ENCODE data around the gene SCD. TPM values are rescaled to one million over a fixed set of nuclear protein-coding genes. Genes with fewer than 3 reads are reported as not detected.
"Not testable (repeated sequence)": the region's sequence is repeated elsewhere in the genome, so short reads cannot be mapped to it uniquely, and the experiment has no call there.

SCD gene
- total RNA-seq, 2 experiments from 2014 or later: 212 to 220 TPM

DNA sequence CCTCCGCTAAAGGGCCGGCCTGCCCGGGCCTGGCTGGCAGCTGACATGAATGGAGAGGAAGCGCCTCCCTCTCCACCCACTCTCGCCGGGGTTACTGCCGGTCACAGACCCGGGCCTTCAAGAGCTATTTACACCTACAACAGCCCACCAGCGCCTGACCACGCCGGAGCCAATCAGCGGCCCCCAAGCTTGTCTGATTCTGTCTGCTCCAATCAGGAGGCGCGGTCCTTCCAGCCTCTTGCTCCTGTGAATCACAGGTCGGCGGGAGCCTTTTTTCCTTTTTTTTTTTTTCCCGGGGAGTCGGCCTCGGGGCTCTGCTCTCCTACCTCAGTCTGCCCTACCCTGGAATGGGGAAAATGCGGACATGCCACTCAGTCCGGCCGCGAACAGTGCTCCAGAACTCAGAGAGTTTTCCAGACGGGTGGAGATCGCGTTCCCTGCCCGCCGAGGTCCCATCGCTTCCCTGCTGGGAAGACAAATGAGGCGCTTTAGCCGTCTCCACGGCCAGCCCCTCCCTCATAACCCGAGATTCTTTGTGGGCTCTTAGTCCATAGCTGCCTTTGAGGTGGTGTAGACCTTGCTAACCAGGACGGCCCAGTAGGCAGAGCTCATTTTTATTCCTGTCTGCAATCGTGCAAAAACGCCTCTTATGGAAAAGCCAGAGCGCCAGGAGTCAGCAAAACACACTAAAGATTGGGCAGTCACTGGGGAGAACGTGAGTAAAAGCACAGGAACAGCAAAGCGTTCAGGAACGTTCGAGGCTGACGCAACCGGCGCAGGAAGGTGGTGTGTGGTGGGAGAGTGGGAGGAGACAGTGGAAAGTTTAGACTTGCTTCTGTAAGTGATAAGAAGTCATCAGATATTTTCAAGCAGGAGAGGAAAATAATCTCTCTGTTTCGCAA is 26.5 kb downstream of the SCD start:
- H3K27me3 Mint-ChIP-seq: no peaks in the 10 kb centered on the region
- ATAC-seq (ENCODE audit: low read depth): peak; percentile 87
- POLR2A ChIA-PET: interaction anchor here (0.6 to 4.4 kb wide), 12 partner anchors 8 to 162 kb away, joined by 3 to 131 read pairs (median 3); partner anchors contain the start of genes HIF1AN and SCD
- peaks cover 3% of the 10 kb centered on the region for H3K36me3 Mint-ChIP-seq
- peak; percentile 88 for DNase-seq
- H3K4me1 Mint-ChIP-seq: peaks cover 35% of the 10 kb centered on the region
- no peak overlapping the region for H3K27ac Mint-ChIP-seq
- H3K4me3 Mint-ChIP-seq: no peak overlapping the region
- no peaks in the 10 kb centered on the region for H3K9me3 Mint-ChIP-seq

DNA sequence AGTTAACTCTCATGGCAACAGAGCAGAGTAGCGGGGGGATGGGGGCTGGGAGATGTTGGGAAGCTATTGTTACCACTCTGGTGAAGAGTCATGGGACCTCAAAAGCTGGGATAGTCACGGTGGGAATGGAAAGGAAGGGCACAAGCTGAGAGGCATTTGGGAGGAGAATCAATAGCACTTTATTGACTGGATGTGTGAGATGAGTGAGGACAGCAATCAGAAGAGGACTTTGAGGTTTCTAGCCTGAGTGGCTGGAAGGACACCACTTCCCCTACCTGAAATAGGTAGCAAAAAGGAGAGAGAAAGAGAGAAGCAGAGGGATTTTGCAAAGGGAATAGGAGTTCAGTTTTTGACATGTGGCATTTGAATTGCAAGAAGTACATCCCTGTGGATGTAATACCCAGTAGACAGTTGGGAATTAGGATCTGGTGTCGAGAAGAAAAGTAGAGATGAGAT is 27.2 kb downstream of the SCD start:
- Mint-ChIP-seq H3K4me3 (no peak overlapping the region), H3K9me3 (no peaks in the 10 kb centered on the region), H3K27me3 (no peaks in the 10 kb centered on the region), H3K4me1 (peaks cover 35% of the 10 kb centered on the region), H3K36me3 (peaks cover 3% of the 10 kb centered on the region), H3K27ac (no peak overlapping the region)
- POLR2A ChIA-PET: interaction anchor here (1.0 to 4.4 kb wide), 5 partner anchors 9 to 161 kb away, joined by 3 to 131 read pairs (median 7); partner anchors contain the start of genes HIF1AN and SCD
- ATAC-seq (ENCODE audit: low read depth): no peak
- DNase-seq: no peak

GRCh38 chr10:100374677-100375353 is 27.8 kb downstream of the SCD start:
- not testable (repeated sequence) for H3K27me3 Mint-ChIP-seq; H3K36me3 Mint-ChIP-seq; ATAC-seq (ENCODE audit: low read depth); H3K4me3 Mint-ChIP-seq; H3K9me3 Mint-ChIP-seq; DNase-seq; H3K27ac Mint-ChIP-seq
- POLR2A ChIA-PET: interaction anchor here (1.4 to 4.4 kb wide), 4 partner anchors 9 to 161 kb away, joined by 3 to 131 read pairs (median 20); partner anchors contain the start of genes HIF1AN and SCD
- H3K4me1 Mint-ChIP-seq: peaks cover 31% of the 10 kb centered on the region

- peak overlapping the region; percentile 32 for H3K27ac Mint-ChIP-seq
- not testable (repeated sequence) for H3K27me3 Mint-ChIP-seq; H3K9me3 Mint-ChIP-seq; ATAC-seq (ENCODE audit: low read depth); DNase-seq
- H3K4me3 Mint-ChIP-seq: peak overlapping the region; percentile 3
- peaks cover 12% of the 10 kb centered on the region for H3K36me3 Mint-ChIP-seq
- POLR2A ChIA-PET: interaction anchor here (4.4 kb wide), 1 partner anchor 30 kb away, joined by 131 read pairs; the partner anchor contains the start of gene SCD
- peaks cover 20% of the 10 kb centered on the region for H3K4me1 Mint-ChIP-seq
Measured at GRCh38 chr10:100376656-100377055, 29.6 kb downstream of the SCD start.

DNA sequence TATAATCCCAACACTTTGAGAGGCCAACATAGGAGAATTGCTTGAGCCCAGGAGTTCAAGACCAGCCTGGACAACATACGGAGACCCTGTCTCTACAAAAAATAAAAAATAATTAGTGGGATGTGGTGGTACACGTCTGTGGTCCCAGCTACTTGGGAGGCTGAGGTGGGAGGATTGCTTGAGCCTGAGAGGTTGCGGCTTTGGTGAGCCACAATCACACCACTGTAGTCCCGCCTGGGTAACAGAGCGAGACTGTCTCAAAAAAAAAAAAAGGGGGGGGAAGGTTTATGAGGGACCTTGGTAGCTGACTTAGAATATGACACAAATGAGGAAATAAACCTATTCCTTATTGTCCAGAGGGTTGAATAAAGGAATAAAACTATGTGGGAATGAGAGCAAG is 30.8 kb downstream of the SCD start:
- no peak overlapping the region for H3K4me3 Mint-ChIP-seq
- H3K27ac Mint-ChIP-seq: peak overlapping the region; percentile 24
- H3K36me3 Mint-ChIP-seq: peaks cover 22% of the 10 kb centered on the region
- POLR2A ChIA-PET: interaction anchor here (0.5 to 1.2 kb wide), 4 partner anchors 30 to 161 kb away, joined by 3 to 7 read pairs (median 3); partner anchors contain the start of gene SCD
- peak; percentile 50 for DNase-seq
- H3K9me3 Mint-ChIP-seq: no peaks in the 10 kb centered on the region
- peaks cover 20% of the 10 kb centered on the region for H3K4me1 Mint-ChIP-seq
- no peaks in the 10 kb centered on the region for H3K27me3 Mint-ChIP-seq
- no peak for ATAC-seq (ENCODE audit: low read depth)

DNA sequence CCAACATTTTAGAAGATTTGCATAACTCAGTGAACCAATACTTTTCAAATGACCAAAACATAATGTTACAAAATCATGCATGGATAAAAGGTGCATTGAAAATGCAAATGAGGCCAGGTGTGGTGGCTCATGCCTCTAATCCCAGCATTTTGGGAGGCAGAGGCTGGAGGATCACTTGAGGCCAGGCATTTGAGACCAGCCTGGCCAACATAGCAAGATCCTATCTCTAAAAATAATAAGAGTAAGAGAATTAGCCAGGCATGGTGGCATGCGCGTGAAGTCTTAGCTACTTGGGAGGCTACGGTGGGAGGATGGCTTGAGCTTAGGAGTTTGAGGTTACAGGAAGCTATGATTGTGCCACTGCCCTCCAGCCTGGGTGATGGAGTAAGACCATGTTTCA is 33.4 kb downstream of the SCD start:
- Mint-ChIP-seq H3K4me1 (peaks cover 18% of the 10 kb centered on the region), H3K27me3 (no peaks in the 10 kb centered on the region), H3K27ac (no peak overlapping the region), H3K36me3 (peaks cover 36% of the 10 kb centered on the region), H3K9me3 (no peaks in the 10 kb centered on the region), H3K4me3 (no peak overlapping the region)
- POLR2A ChIA-PET: interaction anchor here (0.9 to 1.3 kb wide), 2 partner anchors 33 to 102 kb away, joined by 3 read pairs; no protein-coding TSS in a partner anchor
- no peak for ATAC-seq (ENCODE audit: low read depth)
- no peak for DNase-seq

GRCh38 chr10:100382553-100382952 is 35.5 kb downstream of the SCD start:
- Mint-ChIP-seq H3K27ac (peak overlapping the region; percentile 31), H3K9me3 (no peaks in the 10 kb centered on the region), H3K4me1 (peaks cover 16% of the 10 kb centered on the region), H3K27me3 (no peaks in the 10 kb centered on the region), H3K36me3 (peaks cover 43% of the 10 kb centered on the region), H3K4me3 (no peak overlapping the region)
- POLR2A ChIA-PET: no interaction called here
- DNase-seq: no peak
- ATAC-seq (ENCODE audit: low read depth): no peak

- DNase-seq (no peak), ATAC-seq (ENCODE audit: low read depth) (no peak)
- H3K4me1 Mint-ChIP-seq: peaks cover 11% of the 10 kb centered on the region
- H3K36me3 Mint-ChIP-seq: peaks cover 48% of the 10 kb centered on the region
- POLR2A ChIA-PET: interaction anchor here (0.7 kb wide), 1 partner anchor 9 kb away, joined by 3 read pairs; no protein-coding TSS in a partner anchor
- no peak overlapping the region for H3K27ac Mint-ChIP-seq
- no peak overlapping the region for H3K4me3 Mint-ChIP-seq
- H3K27me3 Mint-ChIP-seq: no peaks in the 10 kb centered on the region
- no peaks in the 10 kb centered on the region for H3K9me3 Mint-ChIP-seq
Measured at GRCh38 chr10:100383251-100383650, 36.2 kb downstream of the SCD start.

DNA sequence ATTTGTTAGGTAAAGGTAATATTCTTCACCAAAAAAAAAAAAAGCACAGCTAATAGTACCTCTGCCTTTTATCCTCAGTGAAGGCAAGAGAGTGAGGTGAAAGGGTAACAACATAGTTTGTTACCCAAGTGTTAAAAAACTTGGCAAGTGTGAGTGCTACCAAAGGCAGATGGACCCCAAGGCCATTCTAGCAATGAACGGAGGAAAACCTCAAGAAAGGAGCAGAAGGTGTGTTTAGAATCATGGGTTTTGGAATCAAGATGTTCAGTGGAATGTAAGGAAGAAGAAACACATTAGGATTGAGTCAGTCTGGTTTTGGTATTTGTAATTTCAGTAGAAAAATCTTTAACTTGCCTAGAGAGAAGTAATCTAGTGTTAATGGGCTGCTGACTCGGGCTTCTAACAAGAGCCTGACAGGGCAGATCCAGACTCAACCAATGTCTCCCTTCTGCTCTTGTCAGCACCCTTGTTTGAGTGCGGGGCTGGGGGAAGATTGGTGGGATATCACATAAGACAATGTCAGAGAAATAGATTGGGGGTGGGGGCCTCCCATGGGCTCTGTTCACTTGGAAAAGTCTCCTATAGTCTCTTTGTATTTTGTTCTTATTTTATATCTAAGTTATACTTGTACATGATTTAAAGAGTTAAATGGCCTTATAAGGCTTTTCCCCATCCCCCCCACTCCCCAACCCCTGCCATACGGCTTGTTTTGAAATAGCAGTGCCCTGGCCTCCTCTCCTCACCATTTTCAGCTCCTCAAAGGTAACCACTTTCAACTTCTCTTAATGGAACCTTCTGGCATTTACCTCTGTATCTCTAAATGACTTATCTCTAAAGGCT is 44.4 kb downstream of the SCD start:
- peaks cover 4% of the 10 kb centered on the region for H3K4me1 Mint-ChIP-seq
- peaks cover 13% of the 10 kb centered on the region for H3K36me3 Mint-ChIP-seq
- DNase-seq: no peak
- H3K27me3 Mint-ChIP-seq: no peaks in the 10 kb centered on the region
- no peak overlapping the region for H3K4me3 Mint-ChIP-seq
- H3K9me3 Mint-ChIP-seq: no peaks in the 10 kb centered on the region
- POLR2A ChIA-PET: interaction anchor here (0.5 to 1.6 kb wide), 2 partner anchors 8 to 45 kb away, joined by 3 to 6 read pairs; partner anchors contain the start of gene SCD
- no peak for ATAC-seq (ENCODE audit: low read depth)
- peak overlapping the region; percentile 8 for H3K27ac Mint-ChIP-seq

DNA sequence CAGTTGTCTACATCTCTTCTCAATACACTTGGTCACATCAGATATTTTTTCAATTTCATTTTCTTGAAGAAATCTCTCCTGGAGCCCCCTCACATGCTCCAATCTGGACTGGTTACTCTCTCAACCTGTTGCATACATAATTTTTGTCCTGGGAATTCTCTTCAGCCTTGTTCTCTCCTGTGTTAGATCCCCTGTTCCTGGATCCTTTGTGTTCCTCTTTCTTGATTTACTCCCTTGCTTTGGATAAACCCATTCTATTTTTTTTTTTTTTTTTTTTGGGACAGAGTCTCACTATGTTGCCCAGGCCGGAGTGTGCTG is 45.6 kb downstream of the SCD start:
- no peaks in the 10 kb centered on the region for H3K9me3 Mint-ChIP-seq
- peaks cover 7% of the 10 kb centered on the region for H3K36me3 Mint-ChIP-seq
- DNase-seq (no peak), ATAC-seq (ENCODE audit: low read depth) (no peak)
- POLR2A ChIA-PET: interaction anchor here (0.7 kb wide), 1 partner anchor 144 kb away, joined by 3 read pairs; no protein-coding TSS in a partner anchor
- H3K27me3 Mint-ChIP-seq: no peaks in the 10 kb centered on the region
- H3K27ac Mint-ChIP-seq: no peak overlapping the region
- H3K4me3 Mint-ChIP-seq: no peak overlapping the region
- H3K4me1 Mint-ChIP-seq: peaks cover 3% of the 10 kb centered on the region

GRCh38 chr10:100395626-100396025 is 48.6 kb downstream of the SCD start:
- no peak overlapping the region for H3K27ac Mint-ChIP-seq

DNA sequence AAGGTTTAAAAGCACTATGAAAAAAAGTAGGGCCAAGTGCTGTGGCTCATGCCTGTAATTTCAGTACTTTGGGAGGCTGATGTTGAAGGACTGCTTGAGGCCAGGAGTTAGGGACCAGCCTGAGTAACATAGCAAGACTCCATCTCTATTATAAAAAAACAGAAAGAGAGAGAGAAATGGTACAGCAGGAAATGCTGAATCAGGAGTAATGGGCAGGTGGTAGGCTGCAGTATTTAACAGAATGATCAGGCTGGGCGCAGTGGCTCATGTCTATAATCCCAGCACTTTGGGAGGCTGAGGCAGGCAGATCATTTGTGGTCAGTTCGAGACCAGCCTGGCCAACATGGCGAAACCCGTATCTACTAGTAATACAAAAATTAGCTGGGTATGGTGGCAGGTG is 49.6 kb downstream of the SCD start:
- DNase-seq (no peak), ATAC-seq (ENCODE audit: low read depth) (no peak)
- no peaks in the 10 kb centered on the region for H3K9me3 Mint-ChIP-seq
- H3K27me3 Mint-ChIP-seq: no peaks in the 10 kb centered on the region
- H3K27ac Mint-ChIP-seq: no peak overlapping the region
- H3K4me3 Mint-ChIP-seq: no peak overlapping the region
- H3K36me3 Mint-ChIP-seq: peaks cover 1% of the 10 kb centered on the region
- no peaks in the 10 kb centered on the region for H3K4me1 Mint-ChIP-seq
- POLR2A ChIA-PET: no interaction called here

More at GRCh38 chr10:100395626-100396025, 48.6 kb downstream of the SCD start:
- no peak for ATAC-seq (ENCODE audit: low read depth)
- DNase-seq: no peak
- Mint-ChIP-seq H3K9me3 (no peaks in the 10 kb centered on the region), H3K4me3 (no peak overlapping the region), H3K4me1 (no peaks in the 10 kb centered on the region), H3K27me3 (no peaks in the 10 kb centered on the region), H3K36me3 (peaks cover 1% of the 10 kb centered on the region)
- POLR2A ChIA-PET: no interaction called here
